ENCODE measurements around the gene SIL1. TPM values are rescaled to one million over a fixed set of nuclear protein-coding genes. Genes with fewer than 3 reads are reported as not detected.

Gene SIL1
- total RNA-seq, 1 donor from 2014 or later, result 41.6 TPM

GRCh38 chr5:139068494-139069151 lies 129.5 kb downstream of the SIL1 start:
- Histone ChIP-seq H3K9ac (ENCODE audit: low read length) (no peak overlapping the region), H3K9me3 (ENCODE audit: insufficient read depth, low read depth, low read length) (no peaks in the 10 kb centered on the region), H4K20me1 (ENCODE audit: insufficient read depth, low read length) (peaks cover 3% of the 10 kb centered on the region), H3K4me2 (ENCODE audit: low read length) (no peak overlapping the region), H3K4me3 (ENCODE audit: insufficient read depth, low read depth, low read length) (no peak overlapping the region), H3K79me2 (ENCODE audit: insufficient read depth, low read length) (peaks cover 3% of the 10 kb centered on the region), H3K27me3 (ENCODE audit: insufficient read depth, low read length) (no peaks in the 10 kb centered on the region), H2AFZ (ENCODE audit: low read depth, low read length) (no peak overlapping the region), H3K36me3 (ENCODE audit: insufficient read depth, low read length) (no peaks in the 10 kb centered on the region), H3K27ac (ENCODE audit: low read depth, low read length) (no peak overlapping the region), H3K4me1 (ENCODE audit: insufficient read depth, low read length) (no peaks in the 10 kb centered on the region)
- Mint-ChIP-seq H3K27me3 (ENCODE audit: low read depth, unreplicated experiment) (peaks cover 14% of the 10 kb centered on the region), H3K4me3 (ENCODE audit: unreplicated experiment) (no peak overlapping the region), H3K4me1 (ENCODE audit: low read depth, unreplicated experiment) (peaks cover 2% of the 10 kb centered on the region), H3K27ac (ENCODE audit: unreplicated experiment) (no peak overlapping the region), H3K9me3 (ENCODE audit: unreplicated experiment) (no peaks in the 10 kb centered on the region), H3K36me3 (ENCODE audit: low read depth, unreplicated experiment) (no peaks in the 10 kb centered on the region)
- FAIRE-seq (no peak), DNase-seq (ENCODE audit: low read depth) (no peak)
- TF ChIP-seq, protein P1, sequence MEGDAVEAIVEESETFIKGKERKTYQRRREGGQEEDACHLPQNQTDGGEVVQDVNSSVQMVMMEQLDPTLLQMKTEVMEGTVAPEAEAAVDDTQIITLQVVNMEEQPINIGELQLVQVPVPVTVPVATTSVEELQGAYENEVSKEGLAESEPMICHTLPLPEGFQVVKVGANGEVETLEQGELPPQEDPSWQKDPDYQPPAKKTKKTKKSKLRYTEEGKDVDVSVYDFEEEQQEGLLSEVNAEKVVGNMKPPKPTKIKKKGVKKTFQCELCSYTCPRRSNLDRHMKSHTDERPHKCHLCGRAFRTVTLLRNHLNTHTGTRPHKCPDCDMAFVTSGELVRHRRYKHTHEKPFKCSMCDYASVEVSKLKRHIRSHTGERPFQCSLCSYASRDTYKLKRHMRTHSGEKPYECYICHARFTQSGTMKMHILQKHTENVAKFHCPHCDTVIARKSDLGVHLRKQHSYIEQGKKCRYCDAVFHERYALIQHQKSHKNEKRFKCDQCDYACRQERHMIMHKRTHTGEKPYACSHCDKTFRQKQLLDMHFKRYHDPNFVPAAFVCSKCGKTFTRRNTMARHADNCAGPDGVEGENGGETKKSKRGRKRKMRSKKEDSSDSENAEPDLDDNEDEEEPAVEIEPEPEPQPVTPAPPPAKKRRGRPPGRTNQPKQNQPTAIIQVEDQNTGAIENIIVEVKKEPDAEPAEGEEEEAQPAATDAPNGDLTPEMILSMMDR (IDR thresholded peaks at IDR 0.05; ENCODE audit: insufficient read depth, low read depth, low read length), result no peak
- no peak for TF ChIP-seq EZH2 (IDR thresholded peaks at IDR 0.05; ENCODE audit: insufficient read depth, low read length)

DNA sequence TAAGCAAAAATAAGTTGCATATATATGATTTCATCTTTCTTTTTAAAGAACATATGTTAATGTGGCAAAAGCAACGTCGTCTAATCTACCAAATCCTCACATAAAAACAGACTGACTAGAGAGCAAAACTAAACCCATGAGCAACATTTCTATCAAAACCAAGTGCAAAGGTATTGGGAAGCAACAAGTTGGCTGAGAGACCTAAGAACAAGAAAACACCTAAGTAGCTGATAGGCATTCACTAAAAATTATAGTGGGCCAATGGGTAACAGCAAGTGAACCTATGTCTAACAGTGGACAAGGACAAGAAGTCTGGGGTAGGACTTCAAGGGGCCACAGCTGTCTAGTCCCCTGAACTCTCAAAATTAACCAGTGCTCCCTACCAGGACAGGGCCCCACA lies 130.1 kb downstream of the SIL1 start:
- no peaks in the 10 kb centered on the region for H3K9me3 Mint-ChIP-seq (ENCODE audit: unreplicated experiment)
- H3K9me3 ChIP-seq (ENCODE audit: insufficient read depth, low read depth, low read length), result no peaks in the 10 kb centered on the region

More for the DNA sequence above, 130.1 kb downstream of the SIL1 start:
- no peaks in the 10 kb centered on the region for H3K36me3 Mint-ChIP-seq (ENCODE audit: low read depth, unreplicated experiment)
- Histone ChIP-seq H3K4me1 (ENCODE audit: insufficient read depth, low read length) (no peaks in the 10 kb centered on the region), H3K27ac (ENCODE audit: low read depth, low read length) (no peak overlapping the region), H3K4me2 (ENCODE audit: low read length) (no peak overlapping the region), H2AFZ (ENCODE audit: low read depth, low read length) (no peak overlapping the region), H3K36me3 (ENCODE audit: insufficient read depth, low read length) (no peaks in the 10 kb centered on the region), H3K79me2 (ENCODE audit: insufficient read depth, low read length) (peaks cover 3% of the 10 kb centered on the region), H3K9ac (ENCODE audit: low read length) (no peak overlapping the region), H4K20me1 (ENCODE audit: insufficient read depth, low read length) (peaks cover 3% of the 10 kb centered on the region), H3K27me3 (ENCODE audit: insufficient read depth, low read length) (no peaks in the 10 kb centered on the region), H3K4me3 (ENCODE audit: insufficient read depth, low read depth, low read length) (no peak overlapping the region)
- no peak for TF ChIP-seq EZH2 (IDR thresholded peaks at IDR 0.05; ENCODE audit: insufficient read depth, low read length)
- TF ChIP-seq, protein P1 (IDR thresholded peaks at IDR 0.05; ENCODE audit: insufficient read depth, low read depth, low read length), result no peak
- peaks cover 4% of the 10 kb centered on the region for H3K4me1 Mint-ChIP-seq (ENCODE audit: low read depth, unreplicated experiment)
- H3K27ac Mint-ChIP-seq (ENCODE audit: unreplicated experiment), result no peak overlapping the region
- FAIRE-seq (no peak), DNase-seq (ENCODE audit: low read depth) (no peak)
- no peak overlapping the region for H3K4me3 Mint-ChIP-seq (ENCODE audit: unreplicated experiment)
- peaks cover 14% of the 10 kb centered on the region for H3K27me3 Mint-ChIP-seq (ENCODE audit: low read depth, unreplicated experiment)
